Measurements from ENCODE around the gene CLCN5. TPM values are rescaled to one million over a fixed set of nuclear protein-coding genes. Genes with fewer than 3 reads are reported as not detected.

The CLCN5 gene
- total and polyA plus RNA-seq, 2 experiments from 2014 or later = 11.0 to 50.6 TPM

- TF ChIP-seq EZH2 (IDR thresholded peaks at IDR 0.05; ENCODE audit: borderline replicate concordance) (no peak), CTCF (IDR thresholded peaks at IDR 0.05; ENCODE audit: poor library complexity) (no peak), EZH2phosphoT487 (IDR thresholded peaks at IDR 0.05; ENCODE audit: low read depth, severe bottlenecking, unreplicated experiment) (no peak)
- Histone ChIP-seq H4K20me1 (ENCODE audit: insufficient read depth, poor library complexity, severe bottlenecking) (no peaks in the 10 kb centered on the region), H3K27ac (no peak overlapping the region), H3K27me3 (no peaks in the 10 kb centered on the region), H3K9me3 (ENCODE audit: low read depth) (no peaks in the 10 kb centered on the region), H3K4me1 (ENCODE audit: insufficient read depth) (no peaks in the 10 kb centered on the region), H3K9me2 (replicated peaks; ENCODE audit: insufficient read depth) (no peaks in the 10 kb centered on the region), H3K79me2 (no peaks in the 10 kb centered on the region), H3K36me3 (replicated peaks; ENCODE audit: insufficient read depth, low read depth) (no peaks in the 10 kb centered on the region), H2AFZ (no peak overlapping the region), H3K4me2 (no peak overlapping the region), H3K4me3 (no peak overlapping the region)
- DNase-seq (ENCODE audit: low spot score) = no peak
- 61% methylated on average over 2 of the region's 2 CpGs for WGBS (ENCODE audit: low lambda C conversion rate, missing lambda C conversion rate)
Observed at GRCh38 chrX:49959602-49960001, 37.2 kb downstream of the CLCN5 start.

GRCh38 chrX:49960061-49960460 is 37.7 kb downstream of the CLCN5 start:
- no peak overlapping the region for H3K4me2 ChIP-seq
- no peak overlapping the region for H3K27ac ChIP-seq
- H3K36me3 ChIP-seq (replicated peaks; ENCODE audit: insufficient read depth, low read depth) = no peaks in the 10 kb centered on the region
- no peaks in the 10 kb centered on the region for H4K20me1 ChIP-seq (ENCODE audit: insufficient read depth, poor library complexity, severe bottlenecking)
- TF ChIP-seq EZH2phosphoT487 (IDR thresholded peaks at IDR 0.05; ENCODE audit: low read depth, severe bottlenecking, unreplicated experiment) (no peak), CTCF (IDR thresholded peaks at IDR 0.05; ENCODE audit: poor library complexity) (no peak), EZH2 (IDR thresholded peaks at IDR 0.05; ENCODE audit: borderline replicate concordance) (no peak)
- DNase-seq (ENCODE audit: low spot score) = no peak
- no peaks in the 10 kb centered on the region for H3K79me2 ChIP-seq
- H2AFZ ChIP-seq = no peak overlapping the region
- no peaks in the 10 kb centered on the region for H3K9me3 ChIP-seq (ENCODE audit: low read depth)
- H3K4me1 ChIP-seq (ENCODE audit: insufficient read depth) = no peaks in the 10 kb centered on the region
- H3K27me3 ChIP-seq = no peaks in the 10 kb centered on the region
- whole genome bisulfite sequencing (ENCODE audit: low lambda C conversion rate, missing lambda C conversion rate) = 65% methylated on average over 1 of the region's 1 CpG
- H3K9me2 ChIP-seq (replicated peaks; ENCODE audit: insufficient read depth) = no peaks in the 10 kb centered on the region
- no peak overlapping the region for H3K4me3 ChIP-seq

- H3K9me3 ChIP-seq (ENCODE audit: low read depth) = no peaks in the 10 kb centered on the region
- no peak overlapping the region for H3K4me3 ChIP-seq
- no peaks in the 10 kb centered on the region for H3K4me1 ChIP-seq (ENCODE audit: insufficient read depth)
- no peaks in the 10 kb centered on the region for H4K20me1 ChIP-seq (ENCODE audit: insufficient read depth, poor library complexity, severe bottlenecking)
- no peaks in the 10 kb centered on the region for H3K79me2 ChIP-seq
- H2AFZ ChIP-seq = no peak overlapping the region
- no peak for DNase-seq (ENCODE audit: low spot score)
- H3K36me3 ChIP-seq (replicated peaks; ENCODE audit: insufficient read depth, low read depth) = no peaks in the 10 kb centered on the region
- TF ChIP-seq EZH2 (IDR thresholded peaks at IDR 0.05; ENCODE audit: borderline replicate concordance) (no peak), EZH2phosphoT487 (IDR thresholded peaks at IDR 0.05; ENCODE audit: low read depth, severe bottlenecking, unreplicated experiment) (no peak)
- WGBS (ENCODE audit: low lambda C conversion rate, missing lambda C conversion rate) = 94% methylated on average over 2 of the region's 2 CpGs
- no peak overlapping the region for H3K27ac ChIP-seq
- no peaks in the 10 kb centered on the region for H3K27me3 ChIP-seq
- H3K9me2 ChIP-seq (replicated peaks; ENCODE audit: insufficient read depth) = no peaks in the 10 kb centered on the region
- no peak overlapping the region for H3K4me2 ChIP-seq
Observed at GRCh38 chrX:49970674-49971073, 48.3 kb downstream of the CLCN5 start.

GRCh38 chrX:49972328-49972860 is 50.0 kb downstream of the CLCN5 start:
- peak; percentile 10 for DNase-seq (ENCODE audit: low spot score)
- no peaks in the 10 kb centered on the region for H3K36me3 ChIP-seq (replicated peaks; ENCODE audit: insufficient read depth, low read depth)
- no peaks in the 10 kb centered on the region for H3K9me2 ChIP-seq (replicated peaks; ENCODE audit: insufficient read depth)
- WGBS (ENCODE audit: low lambda C conversion rate, missing lambda C conversion rate) = 80% methylated on average over 5 of the region's 5 CpGs
- TF ChIP-seq EZH2phosphoT487 (IDR thresholded peaks at IDR 0.05; ENCODE audit: low read depth, severe bottlenecking, unreplicated experiment) (no peak), CTCF (IDR thresholded peaks at IDR 0.05; ENCODE audit: poor library complexity) (no peak), EZH2 (IDR thresholded peaks at IDR 0.05; ENCODE audit: borderline replicate concordance) (no peak)
- H2AFZ ChIP-seq = no peak overlapping the region
- peaks cover 4% of the 10 kb centered on the region for H3K4me1 ChIP-seq (ENCODE audit: insufficient read depth)
- H3K4me3 ChIP-seq = no peak overlapping the region
- H3K27me3 ChIP-seq = no peaks in the 10 kb centered on the region
- H4K20me1 ChIP-seq (ENCODE audit: insufficient read depth, poor library complexity, severe bottlenecking) = no peaks in the 10 kb centered on the region
- peak overlapping the region; percentile 1 for H3K27ac ChIP-seq
- no peak overlapping the region for H3K4me2 ChIP-seq
- H3K79me2 ChIP-seq = no peaks in the 10 kb centered on the region
- no peaks in the 10 kb centered on the region for H3K9me3 ChIP-seq (ENCODE audit: low read depth)
